ENCODE data around the gene OR6B3. TPM values are rescaled to one million over a fixed set of nuclear protein-coding genes. Genes with fewer than 3 reads are reported as not detected.

Gene OR6B3
- total RNA-seq, 1 experiment from 2014 or later: not detected

- Histone ChIP-seq H3K27me3 (replicated peaks; ENCODE audit: control insufficient read depth, insufficient read depth, low read length) (no peaks in the 10 kb centered on the region), H3K9me3 (no peaks in the 10 kb centered on the region), H3K4me3 (ENCODE audit: low read depth, low read length) (no peak overlapping the region), H3K36me3 (ENCODE audit: control insufficient read depth, insufficient read depth, low read length) (no peaks in the 10 kb centered on the region), H3K4me1 (no peaks in the 10 kb centered on the region)
- no peak for TF ChIP-seq CTCF (IDR thresholded peaks at IDR 0.05; ENCODE audit: insufficient read depth in 1 of 2, low read depth in 1 of 2, low read length in 1 of 2, severe bottlenecking in 1 of 2, unreplicated experiment in 1 of 2)
- ChIA-PET CTCF (no interaction called here), POLR2A (no interaction called here)
- Mint-ChIP-seq H3K9me3 (ENCODE audit: unreplicated experiment) (peaks cover 10% of the 10 kb centered on the region), H3K4me3 (ENCODE audit: unreplicated experiment) (no peak overlapping the region), H3K36me3 (ENCODE audit: insufficient read depth, unreplicated experiment) (no peaks in the 10 kb centered on the region), H3K27me3 (ENCODE audit: insufficient read depth, unreplicated experiment) (peaks cover 4% of the 10 kb centered on the region), H3K27ac (ENCODE audit: unreplicated experiment) (no peak overlapping the region), H3K4me1 (ENCODE audit: low read depth, unreplicated experiment) (no peaks in the 10 kb centered on the region)
- BruUV-seq (replicated peaks): no TSS peak
- intact Hi-C loops (cut with micrococcal nuclease; ENCODE audit: unreplicated experiment): no loop called here
- no peak for DNase-seq
These were observed 24.1 kb upstream of the OR6B3 start for GRCh38 chr2:240077442-240077841.

GRCh38 chr2:240074545-240074944 is 21.2 kb upstream of the OR6B3 start:
- CTCF ChIA-PET: no interaction called here
- TF ChIP-seq CTCF (IDR thresholded peaks at IDR 0.05; ENCODE audit: insufficient read depth in 1 of 2, low read depth in 1 of 2, low read length in 1 of 2, severe bottlenecking in 1 of 2, unreplicated experiment in 1 of 2): no peak
- no peaks in the 10 kb centered on the region for H3K36me3 Mint-ChIP-seq (ENCODE audit: insufficient read depth, unreplicated experiment)
- peaks cover 10% of the 10 kb centered on the region for H3K9me3 Mint-ChIP-seq (ENCODE audit: unreplicated experiment)
- intact Hi-C loops (cut with micrococcal nuclease; ENCODE audit: unreplicated experiment): no loop called here
- Histone ChIP-seq H3K36me3 (ENCODE audit: control insufficient read depth, insufficient read depth, low read length) (no peaks in the 10 kb centered on the region), H3K4me1 (no peaks in the 10 kb centered on the region), H3K27me3 (replicated peaks; ENCODE audit: control insufficient read depth, insufficient read depth, low read length) (no peaks in the 10 kb centered on the region), H3K4me3 (ENCODE audit: low read depth, low read length) (no peak overlapping the region), H3K9me3 (no peaks in the 10 kb centered on the region)
- no peak for DNase-seq
- H3K4me3 Mint-ChIP-seq (ENCODE audit: unreplicated experiment): no peak overlapping the region
- no peak overlapping the region for H3K27ac Mint-ChIP-seq (ENCODE audit: unreplicated experiment)
- peaks cover 10% of the 10 kb centered on the region for H3K27me3 Mint-ChIP-seq (ENCODE audit: insufficient read depth, unreplicated experiment)
- no peaks in the 10 kb centered on the region for H3K4me1 Mint-ChIP-seq (ENCODE audit: low read depth, unreplicated experiment)
- BruUV-seq (replicated peaks): no TSS peak
- POLR2A ChIA-PET: no interaction called here

GRCh38 chr2:240070907-240071306 is 17.6 kb upstream of the OR6B3 start:
- intact Hi-C loops (cut with micrococcal nuclease; ENCODE audit: unreplicated experiment): no loop called here
- no peaks in the 10 kb centered on the region for H3K9me3 Mint-ChIP-seq (ENCODE audit: unreplicated experiment)
- BruUV-seq (replicated peaks): no TSS peak
- Histone ChIP-seq H3K9me3 (no peaks in the 10 kb centered on the region), H3K27me3 (replicated peaks; ENCODE audit: control insufficient read depth, insufficient read depth, low read length) (no peaks in the 10 kb centered on the region), H3K36me3 (ENCODE audit: control insufficient read depth, insufficient read depth, low read length) (no peaks in the 10 kb centered on the region), H3K4me3 (ENCODE audit: low read depth, low read length) (no peak overlapping the region), H3K4me1 (no peaks in the 10 kb centered on the region)
- no peak overlapping the region for H3K27ac Mint-ChIP-seq (ENCODE audit: unreplicated experiment)
- no peak overlapping the region for H3K4me3 Mint-ChIP-seq (ENCODE audit: unreplicated experiment)
- ChIA-PET CTCF (no interaction called here), POLR2A (no interaction called here)
- no peaks in the 10 kb centered on the region for H3K36me3 Mint-ChIP-seq (ENCODE audit: insufficient read depth, unreplicated experiment)
- no peak for TF ChIP-seq CTCF (IDR thresholded peaks at IDR 0.05; ENCODE audit: insufficient read depth in 1 of 2, low read depth in 1 of 2, low read length in 1 of 2, severe bottlenecking in 1 of 2, unreplicated experiment in 1 of 2)
- H3K27me3 Mint-ChIP-seq (ENCODE audit: insufficient read depth, unreplicated experiment): peaks cover 17% of the 10 kb centered on the region
- DNase-seq: no peak
- no peaks in the 10 kb centered on the region for H3K4me1 Mint-ChIP-seq (ENCODE audit: low read depth, unreplicated experiment)

All from Caco-2 (cell line).